ENCODE results near the gene ELK4.
A peak's percentile ranks its signal among the peaks of the same experiment; 100 is the strongest.
"Not testable (repeated sequence)": the region's sequence is repeated elsewhere in the genome, so short reads cannot be mapped to it uniquely, and the experiment has no call there.

The ELK4 gene

GRCh38 chr1:205645519-205645918 is 13.7 kb upstream of the ELK4 start:
- no peak for TF ChIP-seq CTCF (IDR thresholded peaks at IDR 0.05)
- no peak for DNase-seq
- peaks cover 55% of the 10 kb centered on the region for H3K4me1 Mint-ChIP-seq

GRCh38 chr1:205642679-205643307 is 11.0 kb upstream of the ELK4 start:
- H3K27ac Mint-ChIP-seq, result peak overlapping the region; percentile 64
- TF ChIP-seq CTCF (IDR thresholded peaks at IDR 0.05), result no peak
- peaks cover 15% of the 10 kb centered on the region for H3K9me3 Mint-ChIP-seq
- H3K27me3 Mint-ChIP-seq (ENCODE audit: low read depth, poor library complexity), result peaks cover 16% of the 10 kb centered on the region
- no peak for DNase-seq
- H3K4me3 Mint-ChIP-seq, result no peak overlapping the region
- H3K36me3 Mint-ChIP-seq (ENCODE audit: low read depth), result peaks cover 13% of the 10 kb centered on the region
- peaks cover 45% of the 10 kb centered on the region for H3K4me1 Mint-ChIP-seq

More at GRCh38 chr1:205645519-205645918, 13.7 kb upstream of the ELK4 start:
- Mint-ChIP-seq H3K4me3 (no peak overlapping the region), H3K36me3 (ENCODE audit: low read depth) (peaks cover 13% of the 10 kb centered on the region), H3K27ac (peak overlapping the region; percentile 16), H3K9me3 (peaks cover 15% of the 10 kb centered on the region), H3K27me3 (ENCODE audit: low read depth, poor library complexity) (peaks cover 3% of the 10 kb centered on the region)

- H3K4me3 Mint-ChIP-seq, result no peak overlapping the region
- H3K9me3 Mint-ChIP-seq, result no peaks in the 10 kb centered on the region
- peaks cover 20% of the 10 kb centered on the region for H3K27me3 Mint-ChIP-seq (ENCODE audit: low read depth, poor library complexity)
- peaks cover 44% of the 10 kb centered on the region for H3K4me1 Mint-ChIP-seq
- H3K36me3 Mint-ChIP-seq (ENCODE audit: low read depth), result no peaks in the 10 kb centered on the region
- no peak for TF ChIP-seq CTCF (IDR thresholded peaks at IDR 0.05)
- DNase-seq, result no peak
- H3K27ac Mint-ChIP-seq, result peak overlapping the region; percentile 64
These were observed 7.8 kb upstream of the ELK4 start for GRCh38 chr1:205639567-205639966.

GRCh38 chr1:205637854-205638468 is 6.2 kb upstream of the ELK4 start:
- no peak overlapping the region for H3K4me3 Mint-ChIP-seq
- peaks cover 20% of the 10 kb centered on the region for H3K27me3 Mint-ChIP-seq (ENCODE audit: low read depth, poor library complexity)
- H3K9me3 Mint-ChIP-seq, result no peaks in the 10 kb centered on the region
- no peak for DNase-seq
- TF ChIP-seq CTCF (IDR thresholded peaks at IDR 0.05), result no peak
- H3K4me1 Mint-ChIP-seq, result peaks cover 50% of the 10 kb centered on the region
- no peak overlapping the region for H3K27ac Mint-ChIP-seq
- no peaks in the 10 kb centered on the region for H3K36me3 Mint-ChIP-seq (ENCODE audit: low read depth)

- Mint-ChIP-seq H3K4me3 (no peak overlapping the region), H3K9me3 (no peaks in the 10 kb centered on the region), H3K4me1 (peaks cover 52% of the 10 kb centered on the region), H3K27me3 (ENCODE audit: low read depth, poor library complexity) (peaks cover 20% of the 10 kb centered on the region), H3K36me3 (ENCODE audit: low read depth) (no peaks in the 10 kb centered on the region), H3K27ac (peak overlapping the region; percentile 47)
- DNase-seq, result no peak
- TF ChIP-seq CTCF (IDR thresholded peaks at IDR 0.05), result no peak
These were observed 4.9 kb upstream of the ELK4 start for GRCh38 chr1:205636732-205637131.

GRCh38 chr1:205636138-205636530 is 4.3 kb upstream of the ELK4 start:
- H3K36me3 Mint-ChIP-seq (ENCODE audit: low read depth); H3K9me3 Mint-ChIP-seq; H3K27ac Mint-ChIP-seq; H3K4me3 Mint-ChIP-seq; DNase-seq: not testable (repeated sequence)
- Mint-ChIP-seq H3K27me3 (ENCODE audit: low read depth, poor library complexity) (peaks cover 20% of the 10 kb centered on the region), H3K4me1 (peaks cover 52% of the 10 kb centered on the region)

Data from nephron progenitor cell (in vitro differentiated cells).